ENCODE results near the gene OR4C3.

The OR4C3 gene

GRCh38 chr11:48366365-48366764 is 41.6 kb downstream of the OR4C3 start, which contains the start of gene OR4C5:
Gene OR4C5 (minus strand): TSS chr11:48366465. CDS start chr11:48366465, 0 bp downstream.
- TF ChIP-seq ZFX (IDR thresholded peaks at IDR 0.05) (no peak), CTCF (conservative IDR thresholded peaks at IDR 0.05) (no peak)
- H3K27ac ChIP-seq, result no peak within 1 kb of the TSS

Data from C4-2B (cell line).